Neutrophil (primary cell): Measurements from ENCODE around the gene RBBP9.

Experiments used
- H3K27ac ChIP-seq: fragments of 200-600 bp; sonication (generic); 2 replicates; pipeline ENCODE4 v1.5.1; 2016; ENCODE audit warnings: mild to moderate bottlenecking, moderate library complexity
- H3K27me3 ChIP-seq: fragments of 200-600 bp; sonication (generic); 2 replicates; pipeline ENCODE4 v1.6.0; 2016; ENCODE audit warnings: mild to moderate bottlenecking
- H3K36me3 ChIP-seq: fragments of 200-600 bp; sonication (generic); 2 replicates; pipeline ENCODE4 v1.5.1; 2017
- H3K4me1 ChIP-seq, 2 experiments: fragments of 200-600 bp in 1 of 2; sonication (generic) in 1 of 2; 1 replicate in 1 of 2; 2 replicates in 1 of 2; pipeline versions ENCODE4 v1.5.1 to v1.6.1; 2013 to 2016; ENCODE audit warnings: low read depth in 1 of 2, low read length in 1 of 2, mild to moderate bottlenecking in 1 of 2, moderate library complexity in 1 of 2; ENCODE audit not compliant: control insufficient read depth in 1 of 2, insufficient read depth in 1 of 2
- H3K4me3 ChIP-seq, 2 experiments: fragments of 200-600 bp in 1 of 2; sonication (generic) in 1 of 2; 1 replicate in 1 of 2; 2 replicates in 1 of 2; pipeline ENCODE4 v1.5.1; 2013 to 2016; ENCODE audit warnings: low read depth in 1 of 2, low read length in 1 of 2, mild to moderate bottlenecking in 1 of 2, moderate library complexity in 1 of 2
- H3K9me3 ChIP-seq: fragments of 200-600 bp; sonication (generic); 2 replicates; pipeline ENCODE4 v1.5.1; 2016
- TF ChIP-seq, protein P1 (sequence below): fragments of 200-600 bp; sonication (generic); IDR thresholded peaks from 2 replicates; pipeline ENCODE4 v1.5.1; 2016; ENCODE audit warnings: antibody characterized with exemption

RBBP9 gene

DNA sequence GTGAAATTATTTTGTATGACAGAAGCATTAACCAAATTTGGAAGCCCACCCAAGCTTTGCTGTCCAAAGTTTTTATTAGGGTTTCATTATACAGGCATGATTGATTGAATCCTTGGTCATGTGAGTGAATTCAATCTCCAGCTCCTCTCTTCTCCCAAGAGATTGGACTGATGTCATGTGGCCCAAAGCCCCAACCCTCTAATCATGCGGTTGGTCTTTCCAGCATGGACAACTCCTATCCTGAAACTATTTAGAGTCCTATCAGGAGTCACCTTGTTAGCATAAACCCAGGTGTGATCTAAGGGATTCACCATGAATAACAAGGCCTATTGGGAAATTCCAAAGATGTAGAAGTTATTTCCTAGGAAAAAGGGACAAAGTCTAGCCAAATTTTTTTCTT is 19.2 kb downstream of the RBBP9 start:
- H3K36me3 ChIP-seq, result peaks cover 76% of the 10 kb centered on the region
- no peaks in the 10 kb centered on the region for H3K27me3 ChIP-seq
- TF ChIP-seq, protein P1, sequence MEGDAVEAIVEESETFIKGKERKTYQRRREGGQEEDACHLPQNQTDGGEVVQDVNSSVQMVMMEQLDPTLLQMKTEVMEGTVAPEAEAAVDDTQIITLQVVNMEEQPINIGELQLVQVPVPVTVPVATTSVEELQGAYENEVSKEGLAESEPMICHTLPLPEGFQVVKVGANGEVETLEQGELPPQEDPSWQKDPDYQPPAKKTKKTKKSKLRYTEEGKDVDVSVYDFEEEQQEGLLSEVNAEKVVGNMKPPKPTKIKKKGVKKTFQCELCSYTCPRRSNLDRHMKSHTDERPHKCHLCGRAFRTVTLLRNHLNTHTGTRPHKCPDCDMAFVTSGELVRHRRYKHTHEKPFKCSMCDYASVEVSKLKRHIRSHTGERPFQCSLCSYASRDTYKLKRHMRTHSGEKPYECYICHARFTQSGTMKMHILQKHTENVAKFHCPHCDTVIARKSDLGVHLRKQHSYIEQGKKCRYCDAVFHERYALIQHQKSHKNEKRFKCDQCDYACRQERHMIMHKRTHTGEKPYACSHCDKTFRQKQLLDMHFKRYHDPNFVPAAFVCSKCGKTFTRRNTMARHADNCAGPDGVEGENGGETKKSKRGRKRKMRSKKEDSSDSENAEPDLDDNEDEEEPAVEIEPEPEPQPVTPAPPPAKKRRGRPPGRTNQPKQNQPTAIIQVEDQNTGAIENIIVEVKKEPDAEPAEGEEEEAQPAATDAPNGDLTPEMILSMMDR, result no peak
- no peaks in the 10 kb centered on the region for H3K4me1 ChIP-seq
- H3K27ac ChIP-seq, result no peak overlapping the region
- H3K4me3 ChIP-seq, result no peak overlapping the region
- H3K9me3 ChIP-seq, result no peaks in the 10 kb centered on the region

DNA sequence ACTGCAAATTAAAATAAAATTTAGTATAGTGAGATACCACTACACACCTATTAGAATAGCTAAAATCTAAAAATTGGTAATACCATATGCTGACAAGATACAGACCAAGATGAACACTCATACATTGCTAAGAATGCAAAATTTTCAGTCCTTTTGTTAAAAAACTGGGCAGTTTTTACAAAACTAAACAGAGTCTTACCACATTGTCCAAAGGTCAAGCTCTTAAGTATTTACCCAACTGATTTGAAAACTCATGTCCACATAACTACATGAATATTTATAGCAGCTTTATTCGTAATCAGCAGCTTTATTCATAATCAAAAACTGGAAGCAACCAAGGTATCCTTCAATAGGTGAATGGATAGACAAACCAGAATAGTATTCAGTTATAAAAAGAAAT is 19.8 kb downstream of the RBBP9 start:
- H3K9me3 ChIP-seq, result no peaks in the 10 kb centered on the region
- no peaks in the 10 kb centered on the region for H3K4me1 ChIP-seq
- H3K27ac ChIP-seq, result no peak overlapping the region
- H3K4me3 ChIP-seq, result no peak overlapping the region
- no peaks in the 10 kb centered on the region for H3K27me3 ChIP-seq
- H3K36me3 ChIP-seq, result peaks cover 70% of the 10 kb centered on the region
- TF ChIP-seq, protein P1, result no peak

DNA sequence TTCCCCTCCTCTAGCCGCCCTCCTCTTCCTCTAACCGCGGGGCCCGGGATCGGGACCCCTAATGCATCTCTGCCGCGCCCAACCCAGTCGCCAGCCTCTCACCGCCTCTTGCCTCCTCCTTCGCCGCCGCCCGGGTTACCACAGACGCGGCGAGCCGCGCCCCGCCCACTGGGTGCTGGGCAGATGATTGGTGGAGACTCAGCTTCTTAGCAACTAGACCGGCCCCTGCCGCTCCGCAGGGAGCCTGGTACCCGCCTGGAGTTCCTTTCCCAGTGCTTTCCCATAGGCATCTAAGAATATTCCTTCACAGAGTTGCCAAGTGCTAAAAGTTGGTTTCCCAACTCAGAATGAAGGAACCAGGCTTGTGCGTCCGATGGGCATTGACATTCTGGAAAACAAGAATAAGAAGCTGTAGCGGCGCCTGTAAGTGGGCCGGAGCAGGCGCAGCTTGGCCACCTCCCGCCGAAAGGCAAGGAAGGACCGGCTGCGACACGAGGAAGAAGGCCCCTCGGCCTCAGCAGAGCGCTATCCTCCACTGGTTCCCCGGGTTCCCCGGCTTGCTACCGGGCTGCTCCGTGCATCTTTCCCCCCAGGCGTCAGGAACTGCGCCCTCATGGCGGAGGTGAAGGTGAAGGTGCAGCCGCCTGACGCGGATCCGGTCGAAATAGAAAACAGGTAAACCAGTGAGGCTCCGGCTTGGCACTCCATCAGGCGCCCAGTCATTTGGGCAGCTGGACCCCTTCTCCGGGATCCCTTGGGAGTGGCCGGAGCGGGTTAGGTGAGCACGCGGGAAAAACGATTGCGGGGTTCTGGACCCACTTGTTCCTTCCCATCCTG is 29.9 kb downstream of the RBBP9 start, which contains the start of the genes DZANK1 and POLR3F:
Gene DZANK1 (minus strand): TSS at position 137 of the 837 bp plus-strand sequence. CDS start 1,672 bp downstream, outside the sequence.
Gene POLR3F (plus strand): TSS at position 497 of the 837 bp plus-strand sequence. CDS start 117 bp downstream, at position 614.
- H3K27ac ChIP-seq, result peak within 1 kb of the TSS; percentile 85
- H3K27me3 ChIP-seq, result no peaks in the 10 kb centered on the region
- H3K36me3 ChIP-seq, result peaks cover 13% of the 10 kb centered on the region
- H3K4me3 ChIP-seq, result peak within 1 kb of the TSS; percentile 75 to 79
- no peaks in the 10 kb centered on the region for H3K9me3 ChIP-seq
- H3K4me1 ChIP-seq, result peaks cover 6 to 17% of the 10 kb centered on the region in 2 experiments
- TF ChIP-seq, protein P1, result peak; percentile 14

DNA sequence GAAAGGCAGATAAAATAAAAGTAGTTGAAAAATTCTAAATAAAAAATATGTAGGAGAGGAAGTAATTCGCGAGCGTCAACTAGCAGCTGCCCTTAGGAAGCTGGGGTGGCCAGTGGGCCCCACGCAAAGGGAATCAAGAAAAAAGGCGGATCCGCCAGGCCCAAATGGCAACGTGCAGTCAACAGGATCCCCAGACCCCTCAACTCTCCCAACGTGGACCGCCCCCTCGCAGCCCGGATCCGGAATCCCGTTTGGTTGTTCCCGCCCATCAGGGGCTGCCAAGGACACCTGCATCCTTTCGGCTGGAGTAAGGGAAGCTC is 30.5 kb downstream of the RBBP9 start:
- no peaks in the 10 kb centered on the region for H3K27me3 ChIP-seq
- peak overlapping the region; percentile 85 for H3K27ac ChIP-seq
- no peaks in the 10 kb centered on the region for H3K9me3 ChIP-seq
- TF ChIP-seq, protein P1, result no peak
- H3K4me3 ChIP-seq, result peak overlapping the region; percentile 75 to 79
- peaks cover 9% of the 10 kb centered on the region for H3K36me3 ChIP-seq
- peaks cover 6 to 17% of the 10 kb centered on the region in 2 experiments for H3K4me1 ChIP-seq

DNA sequence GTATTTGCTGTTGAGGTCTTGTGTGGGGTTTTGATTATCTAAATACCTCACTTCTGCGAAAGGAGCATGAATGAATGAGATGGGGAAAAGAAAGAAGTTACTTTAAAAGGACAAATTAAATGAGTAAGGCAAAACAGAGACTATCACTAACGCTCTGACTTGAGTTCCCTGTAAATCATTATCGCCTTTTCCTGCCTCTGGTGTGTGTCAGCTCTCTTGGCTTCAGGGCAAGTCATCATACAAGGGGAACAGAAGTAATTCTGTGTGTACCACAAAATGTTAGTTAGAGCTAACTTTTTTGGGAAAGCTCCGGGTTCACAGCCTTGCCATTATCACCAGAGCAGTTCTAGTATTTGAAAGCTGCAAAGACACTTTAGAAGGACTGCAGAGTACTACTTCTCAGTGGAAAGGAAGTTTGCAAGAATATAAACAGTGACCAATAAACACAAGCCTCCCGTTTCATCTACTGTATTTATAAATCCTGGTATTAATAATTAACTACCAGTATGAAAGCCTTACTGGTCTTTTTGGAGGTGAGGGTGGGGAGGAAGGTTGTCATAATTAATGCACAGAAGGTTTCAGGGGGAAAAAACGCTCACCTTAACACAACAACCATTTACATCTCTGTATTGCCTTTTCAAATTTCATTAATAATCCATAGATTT is 31.4 kb downstream of the RBBP9 start:
- Histone ChIP-seq H3K36me3 (peaks cover under 1% of the 10 kb centered on the region), H3K4me3 (no peak overlapping the region), H3K4me1 (peaks cover 6 to 17% of the 10 kb centered on the region in 2 experiments), H3K27me3 (no peaks in the 10 kb centered on the region), H3K27ac (no peak overlapping the region), H3K9me3 (no peaks in the 10 kb centered on the region)
- TF ChIP-seq, protein P1, result no peak
